Measurements from ENCODE around the gene TMEM255B. TPM values are rescaled to one million over a fixed set of nuclear protein-coding genes. Genes with fewer than 3 reads are reported as not detected.

TMEM255B gene
- total RNA-seq, 1 experiment from 2014 or later: not detected

GRCh38 chr13:113764793-113765563 is 6.0 kb downstream of the TMEM255B start:
- H3K9me3 ChIP-seq (replicated peaks): no peaks in the 10 kb centered on the region
- no peak overlapping the region for H3K27ac ChIP-seq
- peaks cover 6% of the 10 kb centered on the region; the same call in 1 of the 2 replicates for H3K27me3 ChIP-seq
- H3K4me1 ChIP-seq: no peaks in the 10 kb centered on the region
- no peak for DNase-seq
- no peaks in the 10 kb centered on the region for H3K36me3 ChIP-seq
- no peak overlapping the region for H3K4me3 ChIP-seq

- DNase-seq: no peak
- H3K4me1 ChIP-seq: no peaks in the 10 kb centered on the region
Measured at GRCh38 chr13:113765564-113765910, 6.5 kb downstream of the TMEM255B start.

GRCh38 chr13:113766035-113766800 is 7.2 kb downstream of the TMEM255B start:
- H3K27me3 ChIP-seq: peaks cover 3% of the 10 kb centered on the region; the same call in 1 of the 2 replicates
- no peaks in the 10 kb centered on the region for H3K4me1 ChIP-seq
- no peak overlapping the region for H3K4me3 ChIP-seq
- DNase-seq: no peak
- no peak overlapping the region for H3K27ac ChIP-seq
- no peaks in the 10 kb centered on the region for H3K9me3 ChIP-seq (replicated peaks)
- no peaks in the 10 kb centered on the region for H3K36me3 ChIP-seq

More at GRCh38 chr13:113765564-113765910, 6.5 kb downstream of the TMEM255B start:
- H3K27ac ChIP-seq: no peak overlapping the region
- no peaks in the 10 kb centered on the region for H3K9me3 ChIP-seq (replicated peaks)
- H3K27me3 ChIP-seq: peaks cover 6% of the 10 kb centered on the region; the same call in 1 of the 2 replicates
- no peak overlapping the region for H3K4me3 ChIP-seq
- no peaks in the 10 kb centered on the region for H3K36me3 ChIP-seq

DNA sequence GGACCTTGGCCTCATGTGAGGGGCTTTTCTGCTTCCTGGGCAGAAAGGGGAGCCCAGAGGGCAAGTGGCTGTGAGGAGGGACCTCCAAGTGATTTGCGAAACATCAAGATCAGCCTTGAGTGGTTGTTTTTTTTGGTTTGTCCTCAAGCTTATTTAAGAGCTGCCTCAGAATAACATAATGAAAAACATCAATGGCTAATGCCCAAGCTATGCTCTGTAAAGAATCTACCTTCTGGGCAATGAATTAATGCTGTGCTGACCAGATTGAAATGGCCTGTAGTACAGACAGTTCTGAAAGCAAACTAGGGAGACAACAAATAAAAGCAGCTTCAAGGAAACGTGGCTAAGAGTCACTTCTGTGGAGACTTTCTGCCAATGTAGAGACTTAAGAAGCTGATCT is 8.3 kb downstream of the TMEM255B start:
- no peaks in the 10 kb centered on the region for H3K4me1 ChIP-seq
- H3K36me3 ChIP-seq: no peaks in the 10 kb centered on the region
- no peak overlapping the region for H3K4me3 ChIP-seq
- H3K27me3 ChIP-seq: 0 out of 2 replicates have a peak, but pooled peaks cover 3% of the 10 kb centered on the region
- H3K27ac ChIP-seq: no peak overlapping the region
- no peak for DNase-seq
- no peaks in the 10 kb centered on the region; the same call in 1 of the 2 replicates for H3K9me3 ChIP-seq (replicated peaks)

DNA sequence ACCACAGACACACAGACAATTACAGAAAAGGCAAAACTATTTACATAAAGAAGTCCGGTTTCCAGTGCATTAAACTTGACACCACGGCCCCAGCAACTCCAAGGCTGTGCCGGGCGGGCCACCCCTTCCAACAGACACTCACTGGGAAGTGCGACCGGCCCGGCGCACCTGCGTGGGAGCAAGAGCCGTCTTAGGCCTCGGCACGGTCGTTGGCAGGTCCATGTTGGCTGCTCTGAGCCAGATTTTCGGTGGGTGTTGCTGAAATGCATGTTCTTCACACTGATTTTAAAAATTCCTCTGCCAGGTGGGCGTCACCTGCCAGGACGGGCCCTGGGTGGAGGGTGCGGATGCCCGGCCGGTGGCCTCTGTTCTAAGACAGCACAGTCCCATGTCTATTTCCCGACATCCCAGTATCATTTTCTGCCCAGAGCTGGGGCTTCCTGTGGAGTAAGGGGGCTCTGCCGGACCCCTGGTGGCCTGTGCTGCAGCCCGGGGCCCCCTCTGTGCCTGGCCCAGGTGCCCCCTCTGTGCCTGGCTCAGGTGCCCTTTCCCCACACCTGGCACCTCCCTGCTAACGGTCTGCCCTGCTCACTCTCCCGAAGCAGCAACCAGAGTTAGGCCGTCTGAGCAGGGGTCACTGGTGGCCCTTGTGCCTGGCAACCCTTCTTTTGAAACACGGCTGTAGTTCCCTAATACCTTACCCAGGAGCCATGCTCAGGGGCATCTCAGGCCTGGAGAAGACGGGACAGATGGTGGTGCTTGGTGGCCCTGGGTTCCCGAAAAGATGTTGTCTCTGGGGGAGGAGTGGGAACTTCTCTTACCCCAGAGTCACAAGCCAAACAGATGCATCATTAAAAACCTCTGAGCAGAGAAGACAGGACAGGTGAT is 9.2 kb downstream of the TMEM255B start:
- no peaks in the 10 kb centered on the region for H3K36me3 ChIP-seq
- no peaks in the 10 kb centered on the region for H3K4me1 ChIP-seq
- DNase-seq: no peak
- H3K4me3 ChIP-seq: no peak overlapping the region
- no peak overlapping the region for H3K27ac ChIP-seq
- H3K9me3 ChIP-seq (replicated peaks): no peaks in the 10 kb centered on the region; the same call in 1 of the 2 replicates
- H3K27me3 ChIP-seq: 0 out of 2 replicates have a peak, but pooled peaks cover 3% of the 10 kb centered on the region

DNA sequence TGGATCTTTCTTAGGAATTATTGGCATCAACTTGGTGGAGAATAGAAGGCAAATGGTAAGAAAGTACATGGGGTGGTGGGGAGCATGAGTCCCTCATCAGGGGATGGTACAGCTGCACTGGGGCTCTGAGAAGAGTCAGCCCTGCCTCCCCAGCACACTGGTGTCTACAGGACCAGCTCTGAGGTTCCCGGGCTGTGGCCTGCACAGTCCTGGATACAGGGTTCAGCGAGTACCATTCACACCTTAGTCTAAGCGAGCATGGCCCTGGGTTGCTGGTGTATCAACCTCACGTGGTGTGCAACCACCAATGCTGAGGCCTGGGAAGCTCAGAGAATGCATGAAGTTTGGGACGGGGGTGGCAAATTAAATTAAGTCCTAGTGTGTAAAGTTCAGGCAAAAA is 10.1 kb downstream of the TMEM255B start:
- H3K4me3 ChIP-seq: no peak overlapping the region
- 0 out of 2 replicates have a peak, but pooled peaks cover 3% of the 10 kb centered on the region for H3K27me3 ChIP-seq
- no peak overlapping the region for H3K27ac ChIP-seq
- no peaks in the 10 kb centered on the region for H3K36me3 ChIP-seq
- no peak for DNase-seq
- no peaks in the 10 kb centered on the region for H3K4me1 ChIP-seq
- no peaks in the 10 kb centered on the region; the same call in 1 of the 2 replicates for H3K9me3 ChIP-seq (replicated peaks)

GRCh38 chr13:113769881-113770280 is 10.9 kb downstream of the TMEM255B start:
- H3K4me3 ChIP-seq: no peak overlapping the region
- no peak for DNase-seq
- H3K9me3 ChIP-seq (replicated peaks): no peaks in the 10 kb centered on the region; the same call in 1 of the 2 replicates
- no peaks in the 10 kb centered on the region for H3K4me1 ChIP-seq
- H3K36me3 ChIP-seq: no peaks in the 10 kb centered on the region
- no peaks in the 10 kb centered on the region for H3K27me3 ChIP-seq
- H3K27ac ChIP-seq: no peak overlapping the region

- H3K9me3 ChIP-seq (replicated peaks): no peaks in the 10 kb centered on the region; the same call in 1 of the 2 replicates
- no peak overlapping the region for H3K27ac ChIP-seq
- no peaks in the 10 kb centered on the region for H3K4me1 ChIP-seq
- H3K36me3 ChIP-seq: no peaks in the 10 kb centered on the region
- no peaks in the 10 kb centered on the region for H3K27me3 ChIP-seq
- DNase-seq: no peak
- H3K4me3 ChIP-seq: no peak overlapping the region
Measured at GRCh38 chr13:113770441-113770840, 11.4 kb downstream of the TMEM255B start.

DNA sequence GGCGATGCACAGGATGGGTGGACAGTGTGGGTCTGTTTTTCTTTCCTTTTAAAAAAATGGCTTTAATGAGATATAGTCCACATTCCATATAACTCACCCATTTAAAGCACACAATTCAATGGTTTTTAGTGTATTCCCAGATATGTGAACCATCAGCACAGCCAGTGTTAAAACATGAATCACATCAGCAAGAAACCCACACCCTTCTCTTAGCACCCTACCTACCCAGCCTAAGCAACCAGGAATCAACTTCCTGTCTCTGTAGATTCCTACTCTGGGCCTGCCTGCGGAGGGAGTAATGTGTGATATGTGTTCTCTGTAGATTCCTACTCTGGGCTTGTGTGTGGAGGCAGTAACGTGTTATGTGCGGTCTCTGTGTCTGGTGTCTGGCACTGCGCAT is 11.9 kb downstream of the TMEM255B start:
- H3K27me3 ChIP-seq: no peaks in the 10 kb centered on the region

GRCh38 chr13:113771709-113772331 is 12.8 kb downstream of the TMEM255B start:
- no peak for DNase-seq

More for the DNA sequence above, 11.9 kb downstream of the TMEM255B start:
- H3K4me3 ChIP-seq: no peak overlapping the region
- DNase-seq: no peak
- no peak overlapping the region for H3K27ac ChIP-seq
- no peaks in the 10 kb centered on the region; the same call in 1 of the 2 replicates for H3K9me3 ChIP-seq (replicated peaks)
- H3K4me1 ChIP-seq: no peaks in the 10 kb centered on the region
- no peaks in the 10 kb centered on the region for H3K36me3 ChIP-seq

GRCh38 chr13:113774177-113775107 is 15.4 kb downstream of the TMEM255B start:
- Histone ChIP-seq H3K27me3 (no peaks in the 10 kb centered on the region), H3K36me3 (no peaks in the 10 kb centered on the region), H3K9me3 (replicated peaks) (no peaks in the 10 kb centered on the region; the same call in 1 of the 2 replicates), H3K4me3 (no peak overlapping the region), H3K27ac (no peak overlapping the region), H3K4me1 (no peaks in the 10 kb centered on the region)
- no peak for DNase-seq

More at GRCh38 chr13:113771709-113772331, 12.8 kb downstream of the TMEM255B start:
- Histone ChIP-seq H3K4me1 (no peaks in the 10 kb centered on the region), H3K4me3 (no peak overlapping the region), H3K27me3 (no peaks in the 10 kb centered on the region), H3K36me3 (no peaks in the 10 kb centered on the region), H3K9me3 (replicated peaks) (no peaks in the 10 kb centered on the region; the same call in 1 of the 2 replicates), H3K27ac (no peak overlapping the region)

- H3K4me3 ChIP-seq: no peak overlapping the region
- no peak overlapping the region for H3K27ac ChIP-seq
- no peaks in the 10 kb centered on the region for H3K27me3 ChIP-seq
- no peaks in the 10 kb centered on the region; the same call in 1 of the 2 replicates for H3K9me3 ChIP-seq (replicated peaks)
- no peaks in the 10 kb centered on the region for H3K4me1 ChIP-seq
- no peak for DNase-seq
- no peaks in the 10 kb centered on the region for H3K36me3 ChIP-seq
Measured at GRCh38 chr13:113775451-113776145, 16.6 kb downstream of the TMEM255B start.
